Esophagus muscularis mucosa (tissue), 4 donors: ENCODE data around the gene SYNGAP1. TPM values are rescaled to one million over a fixed set of nuclear protein-coding genes. Genes with fewer than 3 reads are reported as not detected.

Source experiments
- DNase-seq: peaks from one replicate; pipeline ENCODE4 v3.0.0-alpha.2; 2017; ENCODE audit errors: extremely low spot score
- H3K27ac ChIP-seq, 4 donors: fragments of 200-600 bp; sonication (generic); replicated peaks in 1 of 4; 1 replicate in 3 of 4; 2 replicates in 1 of 4; pipeline ENCODE4 v1.5.1; 2016 to 2019; ENCODE audit warnings: mild to moderate bottlenecking in 1 of 4
- H3K27me3 ChIP-seq, 4 donors: fragments of 200-600 bp; sonication (generic); one replicate each; pipeline versions ENCODE4 v1.5.1 to v1.6.0; 2016 to 2019
- H3K36me3 ChIP-seq, 4 donors: fragments of 200-600 bp; sonication (generic); one replicate each; pipeline ENCODE4 v1.5.1; 2016 to 2019
- H3K4me1 ChIP-seq, 4 donors: fragments of 200-600 bp; sonication (generic); one replicate each; pipeline ENCODE4 v1.5.1; 2016 to 2019
- H3K4me3 ChIP-seq, 4 donors: fragments of 200-600 bp; sonication (generic); 1 replicate in 2 of 4; 2 replicates in 2 of 4; pipeline ENCODE4 v1.5.1; 2016 to 2019; ENCODE audit warnings: mild to moderate bottlenecking in 4 of 4, moderate library complexity in 1 of 4
- H3K9me3 ChIP-seq, 4 donors: fragments of 200-600 bp; sonication (generic); 1 replicate in 3 of 4; 2 replicates in 1 of 4; pipeline ENCODE4 v1.5.1; 2016 to 2019
- EP300 ChIP-seq: sonication (generic); formaldehyde crosslinking; IDR thresholded peaks from one replicate; pipeline ENCODE4 v1.6.1; 2017; ENCODE audit warnings: antibody characterized with exemption
- POLR2A ChIP-seq: fragments of 450-650 bp; IDR thresholded peaks from one replicate; pipeline ENCODE4 v1.6.1; 2017; ENCODE audit warnings: antibody characterized with exemption, moderate library complexity, mild to moderate bottlenecking, low read depth
- POLR2AphosphoS5 ChIP-seq, 2 donors: sonication (generic); formaldehyde crosslinking; IDR thresholded peaks; one replicate each; pipeline ENCODE4 v1.6.1; 2017; ENCODE audit warnings: antibody characterized with exemption in 2 of 2
- WGBS: methylation state at CpG from one replicate; pipeline ENCODE4 v1.1.5; 2018; 5-methylcytosine and 5-hydroxymethylcytosine counted together
- intact Hi-C: fragments of 100-400 bp; cut with DNase I; formaldehyde crosslinking; loops from one replicate; pipeline ENCODE4 v1.15.1; 2023
- total RNA-seq, 4 donors: library from RNA; depleted of rRNA; stranded (reverse); fragments of >200 nt; gene quantifications; one replicate each; pipeline versions ENCODE4 v1.1.0 to v1.2.1, GENCODE V29; 2016
- TF ChIP-seq, protein P1 (sequence below), 3 experiments: fragments of 200-600 bp in 2 of 3; fragments of 450-650 bp in 1 of 3; sonication (generic) in 2 of 3; IDR thresholded peaks; one replicate each; pipeline ENCODE4 v1.5.1; 2017 to 2019; ENCODE audit warnings: antibody characterized with exemption in 3 of 3, mild to moderate bottlenecking in 2 of 3, moderate library complexity in 1 of 3

The SYNGAP1 gene
- total RNA-seq, 4 donors from 2014 or later = 8.0 to 17.6 (median 13.2) TPM

DNA sequence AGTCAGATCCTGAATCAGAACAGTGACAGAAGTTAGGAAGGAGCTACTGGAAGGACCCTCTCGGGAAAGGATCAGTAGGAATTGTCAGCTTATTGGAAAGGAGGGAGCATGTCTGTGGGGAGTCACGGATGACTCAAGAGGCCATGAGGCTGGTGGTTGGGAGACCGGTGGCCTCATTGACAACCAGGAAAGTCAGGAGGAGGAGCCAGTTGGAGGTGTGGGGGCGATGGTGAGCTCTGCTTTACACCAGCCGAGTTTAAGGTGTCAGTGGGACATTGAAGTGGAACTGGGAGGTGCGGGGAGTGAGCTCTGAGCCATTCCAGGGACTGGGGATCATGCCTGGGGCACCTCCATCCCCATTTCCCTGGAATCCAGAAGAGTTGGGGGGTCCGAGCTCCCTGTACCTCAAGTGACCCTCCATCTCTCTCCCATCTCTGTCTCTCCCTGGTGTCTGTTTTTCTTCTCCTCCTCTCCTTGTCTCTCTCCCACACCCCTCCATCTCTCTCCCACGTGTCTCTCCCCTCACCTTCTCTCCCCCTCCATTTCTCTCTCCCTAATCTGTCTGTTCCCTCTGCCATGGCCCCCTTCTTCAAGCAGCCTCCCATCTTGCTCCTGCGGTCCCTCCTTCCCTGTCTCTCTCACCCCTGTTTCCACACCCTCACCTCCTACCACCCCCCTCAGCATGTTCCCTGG is 20.2 kb downstream of the SYNGAP1 start:
- H3K4me1 ChIP-seq = no peaks in the 10 kb centered on the region
- no peak for DNase-seq
- peaks cover 45 to 98% (median 73%) of the 10 kb centered on the region in 4 donors for H3K36me3 ChIP-seq

DNA sequence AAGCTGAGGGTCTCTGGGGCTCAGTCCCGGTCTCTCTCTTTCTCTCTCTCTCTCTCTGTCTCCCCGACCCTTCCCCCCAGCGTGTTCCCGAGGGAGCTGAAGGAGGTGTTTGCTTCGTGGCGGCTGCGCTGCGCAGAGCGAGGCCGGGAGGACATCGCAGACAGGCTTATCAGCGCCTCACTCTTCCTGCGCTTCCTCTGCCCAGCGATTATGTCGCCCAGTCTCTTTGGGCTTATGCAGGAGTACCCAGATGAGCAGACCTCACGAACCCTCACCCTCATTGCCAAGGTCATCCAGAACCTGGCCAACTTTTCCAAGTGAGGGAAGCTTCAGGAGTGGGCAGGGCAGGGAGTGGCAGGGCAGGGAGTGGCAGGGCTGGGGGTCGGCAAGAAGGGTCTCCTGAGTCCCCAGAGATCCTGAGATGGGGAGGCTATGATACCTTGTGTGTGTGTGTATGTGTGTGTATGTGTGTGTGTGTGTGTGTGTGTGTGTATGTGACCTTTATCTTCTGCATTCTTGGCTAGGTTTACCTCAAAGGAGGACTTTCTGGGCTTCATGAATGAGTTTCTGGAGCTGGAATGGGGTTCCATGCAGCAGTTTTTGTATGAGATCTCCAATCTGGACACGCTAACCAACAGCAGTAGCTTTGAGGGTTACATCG is 20.9 kb downstream of the SYNGAP1 start:
- 88% methylated on average over 18 of the region's 19 CpGs for WGBS
- intact Hi-C loops = no loop called here

More for the DNA sequence above, 20.2 kb downstream of the SYNGAP1 start:
- TF ChIP-seq POLR2A = no peak
- TF ChIP-seq EP300 = no peak
- TF ChIP-seq POLR2AphosphoS5 (IDR thresholded peaks at IDR 0.05) = no peak
- Histone ChIP-seq H3K4me3 (no peak overlapping the region), H3K27me3 (no peaks in the 10 kb centered on the region), H3K27ac (no peak overlapping the region), H3K9me3 (no peaks in the 10 kb centered on the region)
- intact Hi-C loops = no loop called here
- 76% methylated on average over 9 of the region's 9 CpGs for WGBS

DNA sequence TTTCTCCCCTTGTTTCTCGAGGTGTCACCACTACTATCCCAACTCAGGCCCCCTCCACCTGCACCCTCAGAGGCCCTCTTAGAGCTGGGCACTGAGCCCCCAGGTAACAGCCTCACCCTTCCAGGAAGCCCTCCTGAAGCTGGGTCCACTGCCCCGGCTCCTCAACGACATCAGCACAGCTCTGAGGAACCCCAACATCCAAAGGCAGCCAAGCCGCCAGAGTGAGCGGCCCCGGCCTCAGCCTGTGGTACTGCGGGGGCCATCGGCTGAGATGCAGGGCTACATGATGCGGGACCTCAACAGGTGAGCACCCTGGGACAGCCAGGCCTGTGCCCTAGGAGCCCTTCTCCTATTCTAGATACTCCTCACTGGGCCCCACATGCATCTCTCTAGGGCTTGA is 21.6 kb downstream of the SYNGAP1 start:
- Histone ChIP-seq H3K4me1 (no peaks in the 10 kb centered on the region), H3K9me3 (no peaks in the 10 kb centered on the region), H3K27me3 (no peaks in the 10 kb centered on the region), H3K4me3 (no peak overlapping the region), H3K36me3 (peaks cover 34 to 98% (median 68%) of the 10 kb centered on the region in 4 donors), H3K27ac (no peak overlapping the region)
- intact Hi-C loops = no loop called here
- no peak for DNase-seq
- WGBS = 94% methylated on average over 6 of the region's 9 CpGs
- TF ChIP-seq POLR2AphosphoS5 (IDR thresholded peaks at IDR 0.05) = no peak
- TF ChIP-seq, protein P1, sequence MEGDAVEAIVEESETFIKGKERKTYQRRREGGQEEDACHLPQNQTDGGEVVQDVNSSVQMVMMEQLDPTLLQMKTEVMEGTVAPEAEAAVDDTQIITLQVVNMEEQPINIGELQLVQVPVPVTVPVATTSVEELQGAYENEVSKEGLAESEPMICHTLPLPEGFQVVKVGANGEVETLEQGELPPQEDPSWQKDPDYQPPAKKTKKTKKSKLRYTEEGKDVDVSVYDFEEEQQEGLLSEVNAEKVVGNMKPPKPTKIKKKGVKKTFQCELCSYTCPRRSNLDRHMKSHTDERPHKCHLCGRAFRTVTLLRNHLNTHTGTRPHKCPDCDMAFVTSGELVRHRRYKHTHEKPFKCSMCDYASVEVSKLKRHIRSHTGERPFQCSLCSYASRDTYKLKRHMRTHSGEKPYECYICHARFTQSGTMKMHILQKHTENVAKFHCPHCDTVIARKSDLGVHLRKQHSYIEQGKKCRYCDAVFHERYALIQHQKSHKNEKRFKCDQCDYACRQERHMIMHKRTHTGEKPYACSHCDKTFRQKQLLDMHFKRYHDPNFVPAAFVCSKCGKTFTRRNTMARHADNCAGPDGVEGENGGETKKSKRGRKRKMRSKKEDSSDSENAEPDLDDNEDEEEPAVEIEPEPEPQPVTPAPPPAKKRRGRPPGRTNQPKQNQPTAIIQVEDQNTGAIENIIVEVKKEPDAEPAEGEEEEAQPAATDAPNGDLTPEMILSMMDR (IDR thresholded peaks at IDR 0.05) = no peak
- no peak for TF ChIP-seq EP300
- TF ChIP-seq POLR2A = no peak

More for the DNA sequence above, 20.9 kb downstream of the SYNGAP1 start:
- no peak for DNase-seq
- Histone ChIP-seq H3K27ac (no peak overlapping the region), H3K36me3 (peaks cover 40 to 98% (median 68%) of the 10 kb centered on the region in 4 donors), H3K4me1 (no peaks in the 10 kb centered on the region), H3K9me3 (no peaks in the 10 kb centered on the region), H3K4me3 (no peak overlapping the region), H3K27me3 (no peaks in the 10 kb centered on the region)
- no peak for TF ChIP-seq EP300
- TF ChIP-seq, protein P1 (IDR thresholded peaks at IDR 0.05) = no peak

DNA sequence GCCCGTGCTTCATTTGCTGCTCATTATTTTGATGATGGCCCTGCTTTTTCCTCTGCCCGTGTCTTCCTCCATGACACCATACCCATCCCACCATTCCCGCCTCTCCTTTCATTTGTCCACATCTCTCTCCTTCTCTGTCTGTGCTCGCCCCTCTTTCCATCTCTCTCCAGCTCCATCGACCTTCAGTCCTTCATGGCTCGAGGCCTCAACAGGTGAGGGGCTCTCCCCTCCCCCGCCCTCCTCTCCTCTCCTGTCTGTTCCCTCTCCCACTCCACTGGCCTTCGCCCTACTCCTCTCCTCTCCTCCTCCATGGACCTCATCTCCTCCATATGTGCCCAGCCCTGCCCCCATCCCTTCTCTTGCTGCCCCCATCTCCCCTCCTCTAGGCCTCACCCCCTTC is 22.4 kb downstream of the SYNGAP1 start:
- no peaks in the 10 kb centered on the region for H3K4me1 ChIP-seq
- intact Hi-C loops = no loop called here
- DNase-seq = no peak
- no peaks in the 10 kb centered on the region for H3K27me3 ChIP-seq
- no peak overlapping the region for H3K27ac ChIP-seq
- WGBS = 86% methylated on average over 8 of the region's 8 CpGs
- TF ChIP-seq, protein P1 (IDR thresholded peaks at IDR 0.05) = no peak
- TF ChIP-seq EP300 = no peak
- no peak for TF ChIP-seq POLR2AphosphoS5 (IDR thresholded peaks at IDR 0.05)
- TF ChIP-seq POLR2A = no peak
- H3K4me3 ChIP-seq = no peak overlapping the region
- H3K36me3 ChIP-seq = peaks cover 28 to 98% (median 64%) of the 10 kb centered on the region in 4 donors
- no peaks in the 10 kb centered on the region for H3K9me3 ChIP-seq

DNA sequence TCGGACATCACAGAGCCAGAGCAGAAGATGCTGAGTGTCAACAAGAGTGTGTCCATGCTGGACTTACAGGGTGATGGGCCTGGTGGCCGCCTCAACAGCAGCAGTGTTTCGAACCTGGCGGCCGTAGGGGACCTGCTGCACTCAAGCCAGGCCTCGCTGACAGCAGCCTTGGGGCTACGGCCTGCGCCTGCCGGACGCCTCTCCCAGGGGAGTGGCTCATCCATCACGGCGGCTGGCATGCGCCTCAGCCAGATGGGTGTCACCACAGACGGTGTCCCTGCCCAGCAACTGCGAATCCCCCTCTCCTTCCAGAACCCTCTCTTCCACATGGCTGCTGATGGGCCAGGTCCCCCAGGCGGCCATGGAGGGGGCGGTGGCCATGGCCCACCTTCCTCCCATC is 23.2 kb downstream of the SYNGAP1 start:
- H3K4me1 ChIP-seq = no peaks in the 10 kb centered on the region
- no peaks in the 10 kb centered on the region for H3K27me3 ChIP-seq
- intact Hi-C loops = no loop called here
- H3K27ac ChIP-seq = no peak overlapping the region
- no peak overlapping the region for H3K4me3 ChIP-seq
- H3K36me3 ChIP-seq = peaks cover 22 to 98% (median 64%) of the 10 kb centered on the region in 4 donors
- TF ChIP-seq POLR2AphosphoS5 (IDR thresholded peaks at IDR 0.05) (no peak), POLR2A (no peak), EP300 (no peak)
- H3K9me3 ChIP-seq = no peaks in the 10 kb centered on the region
- DNase-seq = no peak
- 96% methylated on average over 15 of the region's 17 CpGs for WGBS
